Peyer's patch (tissue), 4 donors: Measurements from ENCODE around the gene SUMO3. TPM values are rescaled to one million over a fixed set of nuclear protein-coding genes. Genes with fewer than 3 reads are reported as not detected.
"Not testable (repeated sequence)": the region's sequence is repeated elsewhere in the genome, so short reads cannot be mapped to it uniquely, and the experiment has no call there.

ENCODE experiments used
- DNase-seq, 3 donors: peaks; one replicate each; pipeline ENCODE4 v3.0.0-alpha.2; 2017 to 2019
- H3K27ac ChIP-seq, 4 donors: fragments of 200-600 bp; sonication (generic); one replicate each; pipeline ENCODE4 v1.5.1; 2016 to 2019
- H3K27me3 ChIP-seq, 2 donors: fragments of 200-600 bp; sonication (generic); one replicate each; pipeline ENCODE4 v1.5.1; 2019
- H3K36me3 ChIP-seq, 3 donors: fragments of 200-600 bp; sonication (generic); one replicate each; pipeline ENCODE4 v1.5.1; 2016 to 2019
- H3K4me1 ChIP-seq, 4 donors: fragments of 200-600 bp; sonication (generic); one replicate each; pipeline ENCODE4 v1.5.1; 2016 to 2019
- H3K4me3 ChIP-seq, 4 donors: fragments of 200-600 bp; sonication (generic); 1 replicate in 3 of 4; 2 replicates in 1 of 4; pipeline ENCODE4 v1.5.1; 2016 to 2019; ENCODE audit warnings: mild to moderate bottlenecking in 1 of 4
- H3K9me3 ChIP-seq, 4 donors: fragments of 200-600 bp; sonication (generic); one replicate each; pipeline ENCODE4 v1.5.1; 2016 to 2019; ENCODE audit warnings: mild to moderate bottlenecking in 1 of 4
- CTCF ChIP-seq, 6 experiments: fragments of 450-650 bp in 4 of 6; fragments of 200-600 bp in 2 of 6; sonication (generic) in 1 of 6; IDR thresholded peaks; one replicate each; pipeline ENCODE4 v1.5.1; 2017 to 2019; ENCODE audit warnings: antibody characterized with exemption in 6 of 6, mild to moderate bottlenecking in 3 of 6, moderate library complexity in 1 of 6
- POLR2A ChIP-seq, 2 donors: fragments of 450-650 bp; IDR thresholded peaks; one replicate each; pipeline ENCODE4 v1.5.1; 2017; ENCODE audit warnings: antibody characterized with exemption in 2 of 2, mild to moderate bottlenecking in 2 of 2, moderate library complexity in 2 of 2
- total RNA-seq, 4 donors: library from RNA; depleted of rRNA; stranded (reverse); fragments of >200 nt; gene quantifications; one replicate each; pipeline ENCODE4 v1.1.0, GENCODE V29; 2016

The SUMO3 gene
- total RNA-seq, 4 donors from 2014 or later = 42.6 to 57.6 (median 49.8) TPM

- H3K27ac ChIP-seq = no peak overlapping the region
- H3K4me3 ChIP-seq = no peak overlapping the region
- no peaks in the 10 kb centered on the region for H3K9me3 ChIP-seq
- TF ChIP-seq CTCF (IDR thresholded peaks at IDR 0.05) (no peak), POLR2A (IDR thresholded peaks at IDR 0.05) (no peak)
- no peaks in the 10 kb centered on the region for H3K4me1 ChIP-seq
- no peak for DNase-seq
- H3K27me3 ChIP-seq = no peaks in the 10 kb centered on the region
- H3K36me3 ChIP-seq = no peaks in the 10 kb centered on the region
Observed at GRCh38 chr21:44835647-44835973, 17.7 kb upstream of the SUMO3 start.

GRCh38 chr21:44834951-44835646 is 17.2 kb upstream of the SUMO3 start:
- Histone ChIP-seq H3K4me3 (no peak overlapping the region), H3K36me3 (no peaks in the 10 kb centered on the region), H3K9me3 (no peaks in the 10 kb centered on the region), H3K27ac (no peak overlapping the region), H3K27me3 (no peaks in the 10 kb centered on the region), H3K4me1 (no peaks in the 10 kb centered on the region)
- TF ChIP-seq POLR2A (IDR thresholded peaks at IDR 0.05) (no peak), CTCF (IDR thresholded peaks at IDR 0.05) (no peak)
- peak in 2 of 3 donors; percentile 8 to 51 for DNase-seq

GRCh38 chr21:44834231-44834950 is 16.5 kb upstream of the SUMO3 start:
- TF ChIP-seq POLR2A (IDR thresholded peaks at IDR 0.05) = no peak
- no peak for TF ChIP-seq CTCF (IDR thresholded peaks at IDR 0.05)
- no peaks in the 10 kb centered on the region for H3K4me1 ChIP-seq

GRCh38 chr21:44833663-44834062 is 15.8 kb upstream of the SUMO3 start:
- no peak for TF ChIP-seq CTCF (IDR thresholded peaks at IDR 0.05)
- no peak for TF ChIP-seq POLR2A (IDR thresholded peaks at IDR 0.05)
- no peaks in the 10 kb centered on the region for H3K36me3 ChIP-seq
- H3K4me3 ChIP-seq = no peak overlapping the region
- no peaks in the 10 kb centered on the region for H3K27me3 ChIP-seq
- H3K27ac ChIP-seq = no peak overlapping the region
- H3K9me3 ChIP-seq = no peaks in the 10 kb centered on the region
- no peak for DNase-seq
- no peaks in the 10 kb centered on the region for H3K4me1 ChIP-seq

More at GRCh38 chr21:44834231-44834950, 16.5 kb upstream of the SUMO3 start:
- DNase-seq = peak in 1 of 3 donors; percentile 6
- H3K9me3 ChIP-seq = no peaks in the 10 kb centered on the region
- no peak overlapping the region for H3K4me3 ChIP-seq
- H3K27me3 ChIP-seq = no peaks in the 10 kb centered on the region
- no peak overlapping the region for H3K27ac ChIP-seq
- no peaks in the 10 kb centered on the region for H3K36me3 ChIP-seq

- H3K9me3 ChIP-seq, H3K27me3 ChIP-seq, H3K4me3 ChIP-seq, H3K36me3 ChIP-seq, H3K27ac ChIP-seq, H3K4me1 ChIP-seq: not testable (repeated sequence)
- DNase-seq = peak in 1 of 3 donors; percentile 22
Observed at GRCh38 chr21:44832516-44833255, 14.8 kb upstream of the SUMO3 start.
